Ovary (tissue), 3 donors: ENCODE data around the gene NHLRC4.

Experiments
- CTCF ChIP-seq, 3 donors: fragments of 450-650 bp in 2 of 3; fragments of 200-600 bp in 1 of 3; IDR thresholded peaks; one replicate each; pipeline versions ENCODE4 v1.5.1 to v1.8.0; 2016 to 2022; ENCODE audit warnings: antibody characterized with exemption in 3 of 3, mild to moderate bottlenecking in 1 of 3
- EP300 ChIP-seq: sonication (generic); formaldehyde crosslinking; IDR thresholded peaks from one replicate; pipeline ENCODE4 v1.6.1; 2017; ENCODE audit warnings: antibody characterized with exemption
- donor health status: DM: no; HTN: no; CAD: no.

GRCh38 chr16:591892-592517 is 25.2 kb downstream of the NHLRC4 start:
- TF ChIP-seq EP300 (no peak), CTCF (IDR thresholded peaks at IDR 0.05) (no peak)
